HepG2 (cell line): ENCODE data around the gene CARD8. TPM values are rescaled to one million over a fixed set of nuclear protein-coding genes. Genes with fewer than 3 reads are reported as not detected.

Experiments used
- FOXM1 ChIP-seq: sonication (generic); formaldehyde crosslinking; IDR thresholded peaks from 2 replicates; pipeline ENCODE4 v1.5.0; 2020; ENCODE audit warnings: missing genetic modification reagents
- GATA4 ChIP-seq: sonication (generic); IDR thresholded peaks from 2 replicates; pipeline ENCODE4 v1.6.1; 2016; ENCODE audit warnings: antibody characterized with exemption, low read depth, borderline replicate concordance
- GZF1 ChIP-seq: sonication (generic); formaldehyde crosslinking; IDR thresholded peaks from 2 replicates; pipeline ENCODE4 v1.5.1; 2020; ENCODE audit warnings: mild to moderate bottlenecking, missing genetic modification reagents
- MAFF ChIP-seq: IDR thresholded peaks from 2 replicates; pipeline ENCODE4 v1.6.1; 2011; ENCODE audit warnings: low read depth, low read length, improper control_type of control experiment
- MYC ChIP-seq: sonication (generic); formaldehyde crosslinking; IDR thresholded peaks from 2 replicates; pipeline ENCODE4 v1.9.0; 2021; ENCODE audit warnings: missing genetic modification reagents, borderline replicate concordance
- NFYC ChIP-seq: IDR thresholded peaks from 2 replicates; pipeline ENCODE4 v1.6.1; 2016; ENCODE audit warnings: missing genetic modification reagents, missing compliant biosample characterization
- PTBP1 ChIP-seq: fragments of 200-400 bp; formaldehyde crosslinking; IDR thresholded peaks from 2 replicates; pipeline ENCODE4 v1.6.1; 2018; ENCODE audit warnings: low read length, low read depth; ENCODE audit not compliant: poor library complexity, severe bottlenecking
- RAD21 ChIP-seq: fragments of 450-650 bp; formaldehyde crosslinking; IDR thresholded peaks from 2 replicates; pipeline ENCODE4 v1.5.0; 2020; ENCODE audit warnings: mild to moderate bottlenecking
- SMAD1 ChIP-seq: sonication (generic); formaldehyde crosslinking; IDR thresholded peaks from 2 replicates; pipeline ENCODE4 v1.4.0; 2020; ENCODE audit warnings: missing genetic modification reagents, low read depth, mild to moderate bottlenecking, borderline replicate concordance
- ZBTB7A ChIP-seq: sonication (generic); formaldehyde crosslinking; IDR thresholded peaks from 2 replicates; pipeline ENCODE4 v1.8.0; 2022; ENCODE audit warnings: mild to moderate bottlenecking, missing genetic modification reagents
- ZNF138 ChIP-seq: sonication (generic); formaldehyde crosslinking; IDR thresholded peaks from 2 replicates; pipeline ENCODE4 v1.5.0; 2020; ENCODE audit warnings: mild to moderate bottlenecking, low read depth, missing genetic modification reagents
- ZNF230 ChIP-seq: sonication (generic); formaldehyde crosslinking; IDR thresholded peaks from 2 replicates; pipeline ENCODE4 v1.4.0; 2020; ENCODE audit warnings: mild to moderate bottlenecking, missing genetic modification reagents
- ZNF367 ChIP-seq: sonication (generic); formaldehyde crosslinking; IDR thresholded peaks from 2 replicates; pipeline ENCODE4 v1.4.0; 2020; ENCODE audit warnings: missing genetic modification reagents, borderline replicate concordance
- ZNF569 ChIP-seq: sonication (generic); formaldehyde crosslinking; IDR thresholded peaks from 2 replicates; pipeline ENCODE4 v1.5.0; 2020; ENCODE audit warnings: mild to moderate bottlenecking, missing genetic modification reagents, moderate library complexity, borderline replicate concordance
- ZNF737 ChIP-seq: sonication (generic); formaldehyde crosslinking; IDR thresholded peaks from 2 replicates; pipeline ENCODE4 v1.5.0; 2020; ENCODE audit warnings: missing genetic modification reagents, mild to moderate bottlenecking, borderline replicate concordance
- ZSCAN25 ChIP-seq: sonication (generic); formaldehyde crosslinking; IDR thresholded peaks from 2 replicates; pipeline ENCODE4 v1.8.0; 2022; ENCODE audit warnings: mild to moderate bottlenecking, missing genetic modification reagents
- polyA plus RNA-seq, 8 experiments: library from polyadenylated mRNA; depleted of rRNA in 3 of 8; stranded (reverse) in 7 of 8; unstranded in 1 of 8; fragments of >200 nt; fragmentation: Illumina TruSeq in 4 of 8; extraction: Trizol in 4 of 8; gene quantifications; 2 replicates each; pipeline versions ENCODE4 v1.2.1 to v1.2.3, GENCODE V29; 2011 to 2016; ENCODE audit warnings: low read depth in 4 of 8, missing spikeins in 1 of 8, mixed read lengths in 1 of 8; ENCODE audit not compliant: insufficient read depth in 1 of 8
- total RNA-seq, 5 experiments: library from RNA; depleted of rRNA; stranded (reverse); fragments of >200 nt; fragmentation: Illumina TruSeq; extraction: Trizol; gene quantifications; 2 replicates each; pipeline ENCODE4 v1.2.3, GENCODE V29; 2016; ENCODE audit warnings: low read depth in 1 of 5
- TF ChIP-seq, protein P1 (sequence below): sonication (generic); formaldehyde crosslinking; IDR thresholded peaks from 2 replicates; pipeline ENCODE4 v1.9.0; 2022; ENCODE audit warnings: low read depth, missing genetic modification reagents
- TF ChIP-seq, protein P2 (sequence below): sonication (generic); formaldehyde crosslinking; IDR thresholded peaks from 2 replicates; pipeline ENCODE4 v1.5.0; 2020; ENCODE audit warnings: mild to moderate bottlenecking, missing genetic modification reagents
- TF ChIP-seq, protein P3 (sequence below): IDR thresholded peaks from 2 replicates; pipeline ENCODE4 v1.6.1; 2018; ENCODE audit warnings: missing genetic modification reagents
- TF ChIP-seq, protein P4 (sequence below): sonication (generic); formaldehyde crosslinking; IDR thresholded peaks from 2 replicates; pipeline ENCODE4 v1.4.0; 2020; ENCODE audit warnings: missing genetic modification reagents

CARD8 gene
- total and polyA plus RNA-seq, 2 of the 13 experiments (the other 11 are each of a cell fraction or from before 2014, with no cell fraction given) = 15.0 to 19.2 TPM

DNA sequence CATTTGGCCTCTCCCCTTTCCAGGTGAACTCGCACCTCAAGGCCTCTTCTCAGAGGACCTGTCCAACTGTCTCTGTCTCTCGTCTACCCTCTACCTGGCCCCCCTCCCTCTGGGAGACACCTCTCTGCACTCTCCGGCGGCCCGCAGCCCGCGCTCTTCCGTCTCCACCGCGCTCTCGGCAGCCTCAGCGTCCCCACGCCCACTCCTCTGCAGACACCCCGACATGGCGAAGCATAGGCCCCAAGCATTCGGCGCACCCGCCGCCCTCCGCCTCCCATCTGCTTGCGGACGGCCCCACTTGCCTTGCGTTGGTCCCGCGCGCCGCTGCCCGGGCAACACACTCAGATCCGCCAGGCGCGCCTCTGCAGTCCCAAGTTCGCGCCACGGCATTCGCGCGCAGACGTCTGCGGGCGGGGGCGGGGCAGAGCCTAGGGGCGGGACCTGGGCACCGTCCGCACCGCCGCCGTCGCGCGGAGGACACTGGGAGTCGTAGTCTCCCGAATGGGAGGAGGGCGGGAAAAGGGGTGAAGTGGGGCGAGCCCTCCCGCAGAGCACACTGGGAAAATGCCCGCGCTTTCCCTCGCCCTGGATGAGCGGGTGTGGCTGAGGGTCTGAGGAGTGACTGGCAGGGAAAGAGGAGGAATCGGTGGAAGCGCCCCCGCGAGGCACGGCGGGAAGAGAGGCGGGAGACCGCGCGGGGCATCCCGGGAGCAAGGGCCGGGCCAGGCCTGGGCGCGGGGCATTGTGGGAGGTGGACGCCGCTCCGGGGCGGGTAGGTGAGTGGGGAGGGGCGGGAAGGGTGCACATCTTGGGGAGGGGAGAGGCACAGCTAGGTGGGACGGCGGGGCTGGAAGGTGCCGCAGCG, 85.5 kb downstream of the CARD8 start, which contains the start of the genes LIG1 and ZSWIM9 (continued):
- TF ChIP-seq, protein P1, sequence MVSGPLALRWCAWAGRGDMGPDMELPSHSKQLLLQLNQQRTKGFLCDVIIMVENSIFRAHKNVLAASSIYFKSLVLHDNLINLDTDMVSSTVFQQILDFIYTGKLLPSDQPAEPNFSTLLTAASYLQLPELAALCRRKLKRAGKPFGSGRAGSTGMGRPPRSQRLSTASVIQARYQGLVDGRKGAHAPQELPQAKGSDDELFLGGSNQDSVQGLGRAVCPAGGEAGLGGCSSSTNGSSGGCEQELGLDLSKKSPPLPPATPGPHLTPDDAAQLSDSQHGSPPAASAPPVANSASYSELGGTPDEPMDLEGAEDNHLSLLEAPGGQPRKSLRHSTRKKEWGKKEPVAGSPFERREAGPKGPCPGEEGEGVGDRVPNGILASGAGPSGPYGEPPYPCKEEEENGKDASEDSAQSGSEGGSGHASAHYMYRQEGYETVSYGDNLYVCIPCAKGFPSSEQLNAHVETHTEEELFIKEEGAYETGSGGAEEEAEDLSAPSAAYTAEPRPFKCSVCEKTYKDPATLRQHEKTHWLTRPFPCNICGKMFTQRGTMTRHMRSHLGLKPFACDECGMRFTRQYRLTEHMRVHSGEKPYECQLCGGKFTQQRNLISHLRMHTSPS = peak; percentile 23; the same call in 1 of the 2 replicates
- no peak for TF ChIP-seq FOXM1 (CRISPR knock-in tag)
- TF ChIP-seq ZNF367 (CRISPR knock-in tag) = 0 out of 2 replicates have a peak, but pooled peaks have one; percentile 16
- TF ChIP-seq PTBP1 = no peak
- no peak for TF ChIP-seq ZNF737 (CRISPR knock-in tag)
- no peak for TF ChIP-seq RAD21 (CRISPR knock-in tag)
- no peak for TF ChIP-seq ZNF569 (CRISPR knock-in tag)
- TF ChIP-seq ZBTB7A = no peak
- TF ChIP-seq GATA4 = no peak
- TF ChIP-seq, protein P2, sequence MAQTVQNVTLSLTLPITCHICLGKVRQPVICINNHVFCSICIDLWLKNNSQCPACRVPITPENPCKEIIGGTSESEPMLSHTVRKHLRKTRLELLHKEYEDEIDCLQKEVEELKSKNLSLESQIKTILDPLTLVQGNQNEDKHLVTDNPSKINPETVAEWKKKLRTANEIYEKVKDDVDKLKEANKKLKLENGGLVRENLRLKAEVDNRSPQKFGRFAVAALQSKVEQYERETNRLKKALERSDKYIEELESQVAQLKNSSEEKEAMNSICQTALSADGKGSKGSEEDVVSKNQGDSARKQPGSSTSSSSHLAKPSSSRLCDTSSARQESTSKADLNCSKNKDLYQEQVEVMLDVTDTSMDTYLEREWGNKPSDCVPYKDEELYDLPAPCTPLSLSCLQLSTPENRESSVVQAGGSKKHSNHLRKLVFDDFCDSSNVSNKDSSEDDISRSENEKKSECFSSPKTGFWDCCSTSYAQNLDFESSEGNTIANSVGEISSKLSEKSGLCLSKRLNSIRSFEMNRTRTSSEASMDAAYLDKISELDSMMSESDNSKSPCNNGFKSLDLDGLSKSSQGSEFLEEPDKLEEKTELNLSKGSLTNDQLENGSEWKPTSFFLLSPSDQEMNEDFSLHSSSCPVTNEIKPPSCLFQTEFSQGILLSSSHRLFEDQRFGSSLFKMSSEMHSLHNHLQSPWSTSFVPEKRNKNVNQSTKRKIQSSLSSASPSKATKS (CRISPR knock-in tag) = no peak; the same call in 1 of the 2 replicates
- TF ChIP-seq NFYC (CRISPR knock-in tag) = peak; percentile 52; the same call in 1 of the 2 replicates
- peak; percentile 46; the same call in 1 of the 2 replicates for TF ChIP-seq SMAD1 (CRISPR knock-in tag)
- peak; percentile 81; the same call in 1 of the 2 replicates for TF ChIP-seq ZNF138
- peak; percentile 99 for TF ChIP-seq ZSCAN25 (CRISPR knock-in tag)
- TF ChIP-seq MYC (CRISPR knock-in tag) = peak; percentile 52; the same call in 1 of the 2 replicates
- TF ChIP-seq ZNF230 (CRISPR knock-in tag) = peak; percentile 95
- no peak for TF ChIP-seq MAFF
- TF ChIP-seq, protein P3, sequence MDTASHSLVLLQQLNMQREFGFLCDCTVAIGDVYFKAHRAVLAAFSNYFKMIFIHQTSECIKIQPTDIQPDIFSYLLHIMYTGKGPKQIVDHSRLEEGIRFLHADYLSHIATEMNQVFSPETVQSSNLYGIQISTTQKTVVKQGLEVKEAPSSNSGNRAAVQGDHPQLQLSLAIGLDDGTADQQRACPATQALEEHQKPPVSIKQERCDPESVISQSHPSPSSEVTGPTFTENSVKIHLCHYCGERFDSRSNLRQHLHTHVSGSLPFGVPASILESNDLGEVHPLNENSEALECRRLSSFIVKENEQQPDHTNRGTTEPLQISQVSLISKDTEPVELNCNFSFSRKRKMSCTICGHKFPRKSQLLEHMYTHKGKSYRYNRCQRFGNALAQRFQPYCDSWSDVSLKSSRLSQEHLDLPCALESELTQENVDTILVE (CRISPR knock-in tag) = peak; percentile 47; the same call in 1 of the 2 replicates
- TF ChIP-seq GZF1 (CRISPR knock-in tag) = 0 out of 2 replicates have a peak, but pooled peaks have one; percentile 42
- TF ChIP-seq, protein P4, sequence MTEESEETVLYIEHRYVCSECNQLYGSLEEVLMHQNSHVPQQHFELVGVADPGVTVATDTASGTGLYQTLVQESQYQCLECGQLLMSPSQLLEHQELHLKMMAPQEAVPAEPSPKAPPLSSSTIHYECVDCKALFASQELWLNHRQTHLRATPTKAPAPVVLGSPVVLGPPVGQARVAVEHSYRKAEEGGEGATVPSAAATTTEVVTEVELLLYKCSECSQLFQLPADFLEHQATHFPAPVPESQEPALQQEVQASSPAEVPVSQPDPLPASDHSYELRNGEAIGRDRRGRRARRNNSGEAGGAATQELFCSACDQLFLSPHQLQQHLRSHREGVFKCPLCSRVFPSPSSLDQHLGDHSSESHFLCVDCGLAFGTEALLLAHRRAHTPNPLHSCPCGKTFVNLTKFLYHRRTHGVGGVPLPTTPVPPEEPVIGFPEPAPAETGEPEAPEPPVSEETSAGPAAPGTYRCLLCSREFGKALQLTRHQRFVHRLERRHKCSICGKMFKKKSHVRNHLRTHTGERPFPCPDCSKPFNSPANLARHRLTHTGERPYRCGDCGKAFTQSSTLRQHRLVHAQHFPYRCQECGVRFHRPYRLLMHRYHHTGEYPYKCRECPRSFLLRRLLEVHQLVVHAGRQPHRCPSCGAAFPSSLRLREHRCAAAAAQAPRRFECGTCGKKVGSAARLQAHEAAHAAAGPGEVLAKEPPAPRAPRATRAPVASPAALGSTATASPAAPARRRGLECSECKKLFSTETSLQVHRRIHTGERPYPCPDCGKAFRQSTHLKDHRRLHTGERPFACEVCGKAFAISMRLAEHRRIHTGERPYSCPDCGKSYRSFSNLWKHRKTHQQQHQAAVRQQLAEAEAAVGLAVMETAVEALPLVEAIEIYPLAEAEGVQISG = peak; percentile 77
